Stomach (tissue), 4 donors: ENCODE data around the gene EGFLAM.

ENCODE experiments used
- CTCF ChIP-seq, 7 experiments: fragments of 450-650 bp in 4 of 7; fragments of 200-600 bp in 3 of 7; sonication (generic) in 3 of 7; IDR thresholded peaks; one replicate each; pipeline ENCODE4 v1.5.1; 2016 to 2019; ENCODE audit warnings: antibody characterized with exemption in 7 of 7, control low read depth in 2 of 7, mild to moderate bottlenecking in 1 of 7
- POLR2A ChIP-seq, 4 donors: fragments of 450-650 bp; IDR thresholded peaks; one replicate each; pipeline ENCODE4 v1.6.1; 2016; ENCODE audit warnings: antibody characterized with exemption in 4 of 4, control low read depth in 2 of 4, mild to moderate bottlenecking in 1 of 4, moderate library complexity in 1 of 4

GRCh38 chr5:38323645-38324295 is 65.4 kb downstream of the EGFLAM start:
- TF ChIP-seq CTCF (IDR thresholded peaks at IDR 0.05): no peak
- TF ChIP-seq POLR2A (IDR thresholded peaks at IDR 0.05): no peak
